SK-N-SH treated with all-trans-retinoic acid at 6 μM for 48 hours (cell line): Measurements from ENCODE around the gene TADA3.

Experiments used
- ATAC-seq: fragments of 200-7000 bp; cut with Tn5 transposase; 3 replicates; pipeline ENCODE4 v1.9.1; 2020; ENCODE audit warnings: mild to moderate bottlenecking, moderate library complexity
- ARNTL ChIP-seq: fragments of 450-650 bp; formaldehyde crosslinking; IDR thresholded peaks from 2 replicates; pipeline ENCODE4 v1.5.0; 2020; ENCODE audit warnings: low read depth, mild to moderate bottlenecking, moderate library complexity, borderline replicate concordance
- BACH2 ChIP-seq: fragments of 250-450 bp; sonication (Bioruptor Pico); IDR thresholded peaks from 2 replicates; pipeline ENCODE4 v1.9.0; 2021; ENCODE audit warnings: mild to moderate bottlenecking, borderline replicate concordance
- CREB5 ChIP-seq: fragments of 250-450 bp; sonication (Bioruptor Pico); IDR thresholded peaks from 2 replicates; pipeline ENCODE4 v1.5.1; 2020; ENCODE audit warnings: low read depth, mild to moderate bottlenecking, moderate library complexity
- CSDC2 ChIP-seq: fragments of 250-450 bp; sonication (Bioruptor Pico); IDR thresholded peaks from 2 replicates; pipeline ENCODE4 v1.5.0; 2020; ENCODE audit warnings: mild to moderate bottlenecking, moderate library complexity
- CSRNP3 ChIP-seq: fragments of 250-450 bp; sonication (Bioruptor Pico); IDR thresholded peaks from 2 replicates; pipeline ENCODE4 v1.5.1; 2021; ENCODE audit warnings: mild to moderate bottlenecking, moderate library complexity
- ESRRG ChIP-seq: fragments of 250-450 bp; sonication (Bioruptor Pico); IDR thresholded peaks from 2 replicates; pipeline ENCODE4 v1.6.1; 2021; ENCODE audit warnings: mild to moderate bottlenecking
- GLIS3 ChIP-seq: fragments of 250-450 bp; sonication (Bioruptor Pico); IDR thresholded peaks from 2 replicates; pipeline ENCODE4 v1.5.0; 2020; ENCODE audit warnings: mild to moderate bottlenecking, moderate library complexity
- OSR1 ChIP-seq: fragments of 250-450 bp; sonication (Bioruptor Pico); IDR thresholded peaks from 2 replicates; pipeline ENCODE4 v1.8.0; 2022; ENCODE audit warnings: moderate library complexity, mild to moderate bottlenecking, inconsistent platforms
- PATZ1 ChIP-seq: fragments of 250-450 bp; sonication (Bioruptor Pico); IDR thresholded peaks from 2 replicates; pipeline ENCODE4 v1.8.0; 2020; ENCODE audit warnings: mild to moderate bottlenecking, moderate library complexity, borderline replicate concordance
- POU6F1 ChIP-seq: fragments of 250-450 bp; sonication (Bioruptor Pico); IDR thresholded peaks from 2 replicates; pipeline ENCODE4 v1.8.0; 2021; ENCODE audit warnings: low read depth, mild to moderate bottlenecking, moderate library complexity, borderline replicate concordance
- PPARA ChIP-seq: fragments of 250-450 bp; sonication (Bioruptor Pico); IDR thresholded peaks from 2 replicates; pipeline ENCODE4 v1.5.0; 2020; ENCODE audit warnings: mild to moderate bottlenecking, borderline replicate concordance
- RARB ChIP-seq: fragments of 250-450 bp; sonication (Bioruptor Pico); IDR thresholded peaks from 2 replicates; pipeline ENCODE4 v1.8.0; 2021; ENCODE audit warnings: mild to moderate bottlenecking, moderate library complexity
- SNAI2 ChIP-seq: fragments of 250-450 bp; sonication (Bioruptor Pico); IDR thresholded peaks from 2 replicates; pipeline ENCODE4 v1.5.0; 2020; ENCODE audit warnings: mild to moderate bottlenecking, moderate library complexity
- TCF4 ChIP-seq: fragments of 250-450 bp; sonication (Bioruptor Pico); IDR thresholded peaks from 2 replicates; pipeline ENCODE4 v1.8.0; 2021; ENCODE audit warnings: mild to moderate bottlenecking, moderate library complexity, borderline replicate concordance
- TOX ChIP-seq: fragments of 250-450 bp; sonication (Bioruptor Pico); IDR thresholded peaks from 2 replicates; pipeline ENCODE4 v1.8.0; 2021; ENCODE audit warnings: mild to moderate bottlenecking, moderate library complexity, borderline replicate concordance
- ZC3H10 ChIP-seq: fragments of 250-450 bp; sonication (Bioruptor Pico); IDR thresholded peaks from 2 replicates; pipeline ENCODE4 v1.5.1; 2021; ENCODE audit warnings: mild to moderate bottlenecking, moderate library complexity
- ZFP3 ChIP-seq: fragments of 250-450 bp; sonication (Bioruptor Pico); IDR thresholded peaks from 2 replicates; pipeline ENCODE4 v1.5.0; 2020; ENCODE audit warnings: mild to moderate bottlenecking, moderate library complexity
- ZNF70 ChIP-seq: fragments of 450-650 bp; formaldehyde crosslinking; IDR thresholded peaks from 2 replicates; pipeline ENCODE4 v1.5.0; 2020; ENCODE audit warnings: mild to moderate bottlenecking, moderate library complexity
- ZNF8 ChIP-seq: fragments of 450-650 bp; formaldehyde crosslinking; IDR thresholded peaks from 2 replicates; pipeline ENCODE4 v1.5.0; 2020; ENCODE audit warnings: mild to moderate bottlenecking, moderate library complexity

The TADA3 gene

GRCh38 chr3:9808345-9809037, 16.2 kb upstream of the TADA3 start:
- TF ChIP-seq POU6F1 (CRISPR knock-in tag), result no peak
- no peak for TF ChIP-seq RARB (CRISPR knock-in tag)
- TF ChIP-seq SNAI2 (CRISPR knock-in tag), result no peak
- TF ChIP-seq ZC3H10, result no peak
- TF ChIP-seq BACH2 (CRISPR knock-in tag), result no peak
- TF ChIP-seq TOX (CRISPR knock-in tag), result no peak
- no peak for TF ChIP-seq CSDC2 (CRISPR knock-in tag)
- TF ChIP-seq ESRRG, result no peak
- no peak for TF ChIP-seq ZNF8
- peak; percentile 67 for ATAC-seq

GRCh38 chr3:9807981-9808344, 15.7 kb upstream of the TADA3 start:
- TF ChIP-seq SNAI2 (CRISPR knock-in tag), result no peak
- no peak for TF ChIP-seq PATZ1
- no peak for TF ChIP-seq PPARA (CRISPR knock-in tag)
- no peak for TF ChIP-seq POU6F1 (CRISPR knock-in tag)
- no peak for TF ChIP-seq RARB (CRISPR knock-in tag)
- TF ChIP-seq ZNF70, result no peak
- TF ChIP-seq ZC3H10, result no peak
- no peak for TF ChIP-seq ZFP3 (CRISPR knock-in tag)
- TF ChIP-seq TOX (CRISPR knock-in tag), result no peak
- TF ChIP-seq CSRNP3 (CRISPR knock-in tag), result no peak
- TF ChIP-seq OSR1 (CRISPR knock-in tag), result no peak
- no peak for ATAC-seq

- no peak for ATAC-seq
- TF ChIP-seq PATZ1 (no peak), OSR1 (CRISPR knock-in tag) (no peak), GLIS3 (CRISPR knock-in tag) (no peak), RARB (CRISPR knock-in tag) (no peak), CREB5 (CRISPR knock-in tag) (no peak), CSRNP3 (CRISPR knock-in tag) (no peak), ZFP3 (CRISPR knock-in tag) (no peak), ARNTL (CRISPR knock-in tag) (no peak), BACH2 (CRISPR knock-in tag) (no peak), ESRRG (no peak), TCF4 (CRISPR knock-in tag) (no peak)
Observed at GRCh38 chr3:9806688-9807589, 14.7 kb upstream of the TADA3 start.
